ENCODE data around the gene LST1.

Gene LST1

GRCh38 chr6:31573239-31574105 lies 12.6 kb upstream of the LST1 start:
- DNase-seq, result no peak
- TF ChIP-seq POLR2A (IDR thresholded peaks at IDR 0.05; ENCODE audit: low read length), result no peak
- TF ChIP-seq GATA1 (IDR thresholded peaks at IDR 0.05; ENCODE audit: low read depth, low read length), result no peak

- TF ChIP-seq GATA1 (IDR thresholded peaks at IDR 0.05; ENCODE audit: low read depth, low read length), result no peak
- TF ChIP-seq POLR2A (IDR thresholded peaks at IDR 0.05; ENCODE audit: low read length), result no peak
- DNase-seq, result no peak
These were observed 11.7 kb upstream of the LST1 start for GRCh38 chr6:31574106-31575061.

- DNase-seq, result no peak
These were observed 10.7 kb upstream of the LST1 start, which contains the start of gene TNF for GRCh38 chr6:31575335-31575901. Gene TNF, plus strand, starts transcription at chr6:31575565. Its CDS starts 177 bp downstream, at chr6:31575742.

GRCh38 chr6:31575952-31576685 lies 10.0 kb upstream of the LST1 start:
- no peak for DNase-seq

More at GRCh38 chr6:31575335-31575901, 10.7 kb upstream of the LST1 start, which contains the start of gene TNF:
- peak; percentile 40 for TF ChIP-seq POLR2A (IDR thresholded peaks at IDR 0.05; ENCODE audit: low read length)
- no peak for TF ChIP-seq GATA1 (IDR thresholded peaks at IDR 0.05; ENCODE audit: low read depth, low read length)

GRCh38 chr6:31576897-31577578 lies 9.0 kb upstream of the LST1 start:
- no peak for DNase-seq

More at GRCh38 chr6:31575952-31576685, 10.0 kb upstream of the LST1 start:
- TF ChIP-seq GATA1 (IDR thresholded peaks at IDR 0.05; ENCODE audit: low read depth, low read length) (no peak), POLR2A (IDR thresholded peaks at IDR 0.05; ENCODE audit: low read length) (no peak)

GRCh38 chr6:31577579-31577966 lies 8.5 kb upstream of the LST1 start:
- TF ChIP-seq GATA1 (IDR thresholded peaks at IDR 0.05; ENCODE audit: low read depth, low read length) (no peak), POLR2A (IDR thresholded peaks at IDR 0.05; ENCODE audit: low read length) (no peak)
- no peak for DNase-seq

More at GRCh38 chr6:31576897-31577578, 9.0 kb upstream of the LST1 start:
- no peak for TF ChIP-seq POLR2A (IDR thresholded peaks at IDR 0.05; ENCODE audit: low read length)
- no peak for TF ChIP-seq GATA1 (IDR thresholded peaks at IDR 0.05; ENCODE audit: low read depth, low read length)

GRCh38 chr6:31578184-31579118 lies 7.6 kb upstream of the LST1 start:
- TF ChIP-seq GATA1 (IDR thresholded peaks at IDR 0.05; ENCODE audit: low read depth, low read length), result no peak
- no peak for TF ChIP-seq POLR2A (IDR thresholded peaks at IDR 0.05; ENCODE audit: low read length)
- DNase-seq, result no peak

- TF ChIP-seq POLR2A (IDR thresholded peaks at IDR 0.05; ENCODE audit: low read length), result no peak
- TF ChIP-seq GATA1 (IDR thresholded peaks at IDR 0.05; ENCODE audit: low read depth, low read length), result no peak
- no peak for DNase-seq
These were observed 7.0 kb upstream of the LST1 start for GRCh38 chr6:31579119-31579505.

GRCh38 chr6:31579546-31580437 lies 6.3 kb upstream of the LST1 start:
- no peak for DNase-seq

GRCh38 chr6:31580438-31580740 lies 5.7 kb upstream of the LST1 start:
- TF ChIP-seq POLR2A (IDR thresholded peaks at IDR 0.05; ENCODE audit: low read length), result no peak
- TF ChIP-seq GATA1 (IDR thresholded peaks at IDR 0.05; ENCODE audit: low read depth, low read length), result no peak
- DNase-seq, result no peak

More at GRCh38 chr6:31579546-31580437, 6.3 kb upstream of the LST1 start:
- TF ChIP-seq GATA1 (IDR thresholded peaks at IDR 0.05; ENCODE audit: low read depth, low read length), result no peak
- TF ChIP-seq POLR2A (IDR thresholded peaks at IDR 0.05; ENCODE audit: low read length), result no peak

All from erythroblast (primary cell).